GM19467 (cell line): ENCODE measurements around the gene ALOX5AP.

Source experiments
- ATAC-seq: cut with Tn5 transposase; IDR thresholded peaks from one replicate; pipeline ENCODE4 v1.9.1; 2021; ENCODE audit warnings: mild to moderate bottlenecking, moderate library complexity; ENCODE audit not compliant: unreplicated experiment

ALOX5AP gene

DNA sequence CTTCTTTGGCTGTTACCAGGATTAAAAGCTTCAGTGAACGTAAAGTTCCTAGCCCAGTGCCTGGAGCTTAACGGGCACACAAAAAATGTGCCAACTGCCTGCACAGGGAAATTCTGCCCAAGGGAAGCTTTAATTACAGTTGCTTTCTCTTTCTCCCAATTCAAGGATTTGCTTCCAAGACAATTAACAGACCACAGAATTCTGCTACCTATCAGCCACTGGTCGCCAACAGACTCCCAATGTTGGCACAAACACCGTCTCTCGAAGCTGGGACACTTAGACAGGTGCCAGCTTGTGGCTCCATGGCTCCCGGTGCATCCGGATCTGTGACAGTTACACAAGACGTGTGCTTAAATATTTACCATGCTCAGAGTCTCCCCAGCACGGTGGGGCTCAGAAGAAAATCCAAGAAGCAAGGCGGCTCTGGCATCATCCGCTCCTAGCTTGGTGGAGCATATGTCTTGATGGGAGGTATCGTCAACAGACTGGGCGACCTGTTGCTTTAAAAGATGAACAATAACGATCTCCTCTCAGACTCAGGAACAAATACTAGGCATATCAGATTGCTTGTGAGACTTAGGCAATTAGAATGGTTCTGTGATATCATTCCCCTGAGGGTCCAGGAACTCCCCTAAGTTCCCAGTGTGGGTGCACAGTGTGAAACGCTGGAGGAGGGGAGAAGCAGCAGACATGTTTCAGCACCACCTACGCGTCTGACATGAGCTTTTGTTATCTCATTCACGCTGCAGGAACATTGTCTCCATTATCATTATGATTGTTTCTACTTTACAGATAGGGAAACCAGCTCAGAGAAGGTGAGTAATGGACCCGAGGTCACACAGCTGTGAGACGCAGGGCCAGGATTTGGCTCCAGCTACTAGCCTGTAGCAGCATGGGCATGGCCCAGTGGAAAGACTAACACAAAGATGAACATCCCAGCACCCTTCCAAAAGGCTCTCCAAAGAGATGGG, 61.6 kb downstream of the ALOX5AP start:
- no peak for ATAC-seq

DNA sequence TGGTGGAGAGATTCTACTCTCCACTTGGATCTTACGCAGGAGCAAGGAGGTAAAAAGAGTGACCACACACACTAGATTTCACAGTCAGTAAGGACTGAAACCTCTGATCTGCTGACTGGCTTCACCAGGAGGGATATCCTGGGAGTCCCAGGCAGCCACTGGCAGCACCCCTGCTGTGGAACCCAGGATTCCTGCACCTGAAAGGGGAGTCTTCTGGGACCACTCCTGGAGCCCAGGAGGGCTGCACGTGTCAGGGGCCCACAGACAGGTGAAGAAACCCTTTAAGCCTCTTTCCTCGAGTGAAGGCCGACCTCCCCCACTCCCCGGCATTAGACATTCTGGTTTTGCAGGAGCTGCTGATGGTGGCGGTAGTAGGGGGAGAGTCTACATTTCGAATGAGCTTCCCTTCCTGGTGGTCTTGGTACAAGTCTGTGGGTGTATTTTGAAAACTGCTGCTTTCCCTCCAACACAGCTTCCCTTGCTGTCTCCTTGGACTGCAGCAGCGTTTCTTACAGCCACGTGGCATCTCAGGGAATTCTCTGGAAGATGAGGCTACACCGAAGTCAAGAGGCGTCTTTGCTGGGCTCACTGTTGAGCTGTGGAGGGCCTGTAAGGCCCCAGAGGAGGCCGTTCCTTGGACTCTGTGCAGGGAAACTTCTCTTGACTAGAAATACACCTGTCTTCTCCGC, 62.6 kb downstream of the ALOX5AP start:
- no peak for ATAC-seq

DNA sequence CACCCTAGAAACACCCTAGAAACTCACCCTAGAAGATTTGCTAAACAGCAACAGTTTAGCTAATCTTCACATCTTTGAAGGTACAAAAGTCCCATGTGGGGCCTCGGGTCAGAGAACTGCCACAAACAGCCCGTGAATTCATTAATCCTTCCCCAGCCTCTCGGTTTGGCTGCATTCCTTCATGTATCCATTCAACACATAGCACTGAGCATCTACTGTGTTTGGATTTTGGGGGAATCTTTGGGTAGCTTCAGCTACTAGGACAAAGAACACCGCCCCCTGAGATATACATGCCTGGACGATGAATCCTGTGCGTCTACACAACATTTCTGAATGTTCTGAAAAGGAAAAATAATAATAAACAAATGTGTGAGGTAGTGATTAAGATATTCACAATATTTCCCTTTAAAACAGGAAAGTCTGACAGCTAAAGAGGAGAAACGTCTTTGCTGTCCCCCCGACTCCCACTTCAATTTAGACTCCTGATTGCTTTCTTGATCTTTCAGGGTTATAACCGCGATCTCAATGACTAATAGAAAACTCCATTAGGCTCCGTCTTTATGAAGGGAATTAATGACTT, 63.5 kb downstream of the ALOX5AP start:
- ATAC-seq: no peak

DNA sequence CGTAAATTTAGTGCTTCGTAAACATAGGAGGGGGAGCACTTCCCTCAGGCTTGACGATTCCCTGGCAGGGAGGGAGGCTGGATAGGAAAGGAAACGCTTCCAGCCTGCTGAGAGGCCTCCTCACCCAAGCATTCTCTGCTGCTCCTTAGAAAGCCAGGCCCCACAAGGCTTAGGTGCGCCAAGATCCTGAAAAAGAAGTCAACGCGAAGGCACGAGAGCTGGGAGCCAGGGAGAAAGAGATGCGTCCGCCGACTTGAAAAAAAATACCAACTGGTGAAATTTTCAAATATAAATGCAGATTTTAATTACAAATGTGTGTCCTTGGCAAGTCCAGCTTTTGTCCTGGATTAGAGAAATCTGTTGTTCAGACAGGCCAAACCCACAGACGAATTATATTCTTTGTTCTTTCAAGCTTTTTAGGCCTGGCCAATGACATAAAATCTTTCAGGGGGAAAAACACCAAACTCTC, 64.0 kb downstream of the ALOX5AP start:
- ATAC-seq: no peak

DNA sequence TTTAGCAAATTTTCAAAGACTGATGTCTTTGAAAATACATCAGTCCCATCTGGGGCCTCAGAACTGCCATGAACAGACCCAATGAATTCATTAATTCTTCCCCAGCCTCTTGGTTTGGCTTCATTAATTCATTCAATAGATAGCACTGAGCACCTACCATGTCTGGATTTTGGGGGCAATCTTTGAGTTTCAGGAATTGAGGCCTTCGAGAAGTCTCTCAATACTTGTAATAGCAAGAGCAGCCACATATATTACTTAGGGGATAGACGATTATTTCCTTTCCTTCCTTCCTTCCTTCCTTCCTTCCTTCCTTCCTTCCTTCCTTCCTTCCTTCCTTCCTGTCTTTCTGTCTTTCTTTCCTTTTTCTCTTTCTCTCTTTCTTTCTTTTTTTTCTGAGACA, 64.8 kb downstream of the ALOX5AP start:
- no peak for ATAC-seq

DNA sequence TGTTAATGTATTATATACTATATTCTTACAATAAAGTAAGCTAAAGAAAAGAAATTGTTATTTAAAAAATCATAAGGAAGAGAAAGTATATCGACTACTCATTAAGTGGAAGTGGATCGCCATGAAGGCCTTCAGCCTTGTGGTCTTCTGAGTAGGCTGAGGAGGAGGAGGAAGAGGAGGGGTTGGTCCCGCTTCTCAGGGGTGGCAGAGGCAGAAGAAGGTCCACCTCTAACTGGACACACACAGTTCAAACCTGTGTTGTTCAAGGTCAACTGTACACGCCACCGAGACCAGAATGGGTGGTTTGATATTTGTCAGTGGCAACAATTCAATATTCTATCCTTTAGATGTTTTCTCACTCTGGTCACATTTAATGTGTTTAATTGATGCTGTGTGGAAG, 67.2 kb downstream of the ALOX5AP start:
- no peak for ATAC-seq

DNA sequence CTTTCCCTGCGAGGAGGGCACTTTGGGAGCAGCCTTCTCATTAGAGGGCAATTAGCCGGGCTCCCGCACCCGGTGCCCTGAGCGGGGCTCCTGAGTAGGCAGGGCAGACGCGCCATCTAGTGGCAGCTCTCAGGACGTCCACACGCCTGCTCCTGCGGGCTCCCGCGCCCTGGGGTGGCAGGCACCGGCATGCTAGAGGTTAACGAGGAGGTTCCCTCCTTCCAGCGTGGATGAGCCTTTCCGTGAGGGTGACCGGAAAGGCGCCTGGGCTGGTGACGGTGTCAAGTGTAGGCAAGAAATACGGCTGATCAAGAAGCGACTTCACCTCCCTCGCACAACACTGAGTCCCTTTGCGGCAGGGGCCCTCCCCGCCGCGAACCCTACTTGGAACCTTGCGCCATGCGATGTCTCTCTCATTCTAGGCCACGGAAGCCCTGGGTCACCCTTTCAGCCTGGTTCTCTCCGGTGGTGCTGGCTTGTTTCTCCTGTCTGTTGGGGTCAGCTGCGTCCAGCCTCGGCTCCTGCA, 67.7 kb downstream of the ALOX5AP start:
- ATAC-seq: peak; percentile 88

DNA sequence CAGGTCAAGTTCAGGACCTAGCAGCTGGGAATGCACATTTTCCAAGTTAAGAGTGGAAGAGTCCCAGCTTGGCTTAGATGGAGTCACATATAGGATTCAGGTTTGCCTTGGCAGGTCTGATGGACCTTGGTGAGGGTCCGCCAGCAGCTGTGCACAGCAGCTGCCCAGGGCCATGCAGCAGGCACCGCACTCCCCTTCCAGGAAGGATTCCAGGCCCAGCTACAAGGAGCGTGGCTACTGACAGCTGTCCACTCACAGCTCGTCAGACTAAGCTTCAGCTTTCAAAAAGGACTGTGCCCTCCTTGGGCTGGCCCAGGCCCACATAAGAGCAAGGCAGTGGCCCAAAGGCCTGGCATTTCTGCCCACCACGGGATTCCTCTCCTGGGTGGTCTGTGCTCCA, 68.4 kb downstream of the ALOX5AP start:
- ATAC-seq: no peak

DNA sequence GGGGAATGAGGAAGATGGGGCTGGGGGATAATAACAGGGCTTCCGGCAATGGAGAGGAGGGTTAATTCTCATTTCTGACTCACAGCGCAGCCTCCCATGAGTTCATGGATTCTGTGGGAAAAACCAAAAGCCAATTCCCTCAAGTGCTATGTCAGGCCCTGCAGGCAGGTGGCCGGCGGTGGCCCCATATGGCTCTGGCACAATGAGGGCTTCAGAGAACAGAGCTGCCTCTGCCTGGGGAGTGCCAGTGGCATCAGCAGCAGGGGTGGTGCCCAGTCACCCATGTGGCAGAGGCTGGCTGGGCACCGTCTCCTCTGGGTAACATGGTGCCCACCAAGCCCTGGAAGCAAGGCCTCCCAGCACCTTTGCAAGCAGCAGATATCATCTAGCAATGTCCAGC, 69.1 kb downstream of the ALOX5AP start:
- ATAC-seq: no peak

DNA sequence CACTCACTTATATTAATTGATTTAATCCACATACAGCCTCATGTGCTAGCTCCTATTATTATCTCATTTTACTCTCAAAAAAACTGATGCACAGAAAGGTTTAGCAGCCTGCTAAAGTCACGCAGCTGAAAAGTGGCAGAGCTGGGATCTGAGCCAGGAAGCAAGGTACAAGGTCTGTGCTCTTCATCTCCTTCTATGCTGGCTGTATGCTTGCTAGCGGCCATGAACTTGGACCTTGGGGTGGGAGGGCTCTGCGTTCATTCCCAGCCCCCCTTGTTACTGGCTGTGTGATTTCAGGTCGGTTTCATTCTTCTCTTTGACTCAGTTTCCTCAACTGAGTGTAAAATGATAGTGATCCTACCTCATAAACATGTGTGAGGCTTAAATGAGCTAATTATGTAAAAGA, 69.8 kb downstream of the ALOX5AP start:
- no peak for ATAC-seq

DNA sequence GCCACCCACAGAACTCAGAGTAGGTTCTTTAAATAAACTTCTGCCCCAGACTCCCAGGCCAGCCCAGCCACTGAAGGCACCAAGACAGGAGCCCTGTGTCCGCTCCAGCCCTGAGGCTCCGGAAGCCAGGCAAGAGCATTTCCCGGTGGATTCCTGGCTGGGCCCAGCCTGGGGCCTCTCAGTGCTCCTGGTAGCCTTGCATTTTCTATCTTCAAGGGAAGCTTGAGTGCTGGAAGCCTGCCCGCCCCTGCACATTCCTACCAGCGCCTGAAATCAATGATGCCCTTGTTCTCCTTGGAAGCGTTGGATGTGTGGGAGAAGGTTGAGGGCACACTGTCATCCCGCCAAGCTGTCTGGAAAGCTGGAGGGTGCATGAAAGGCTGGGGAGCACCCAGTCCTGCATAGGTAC, 70.3 kb downstream of the ALOX5AP start:
- ATAC-seq: no peak

DNA sequence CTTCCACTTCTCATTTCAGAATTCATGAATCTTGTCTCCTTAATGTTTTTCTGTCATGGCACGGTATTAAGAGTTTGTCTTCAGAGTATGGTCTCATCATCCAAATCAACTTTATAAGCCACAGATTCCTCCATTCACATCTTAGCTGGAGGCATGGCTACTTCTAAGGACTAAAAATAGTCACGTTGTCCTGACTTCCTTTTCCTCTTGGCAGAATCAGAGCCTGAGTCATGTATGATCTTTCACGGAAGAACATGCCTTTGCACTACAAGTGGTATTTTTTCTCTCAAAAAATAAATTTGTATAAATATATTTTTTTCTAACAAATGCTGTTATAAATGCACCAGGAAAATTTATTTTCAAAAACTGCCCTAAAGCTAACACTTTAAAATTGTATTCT, 71.4 kb downstream of the ALOX5AP start:
- no peak for ATAC-seq

DNA sequence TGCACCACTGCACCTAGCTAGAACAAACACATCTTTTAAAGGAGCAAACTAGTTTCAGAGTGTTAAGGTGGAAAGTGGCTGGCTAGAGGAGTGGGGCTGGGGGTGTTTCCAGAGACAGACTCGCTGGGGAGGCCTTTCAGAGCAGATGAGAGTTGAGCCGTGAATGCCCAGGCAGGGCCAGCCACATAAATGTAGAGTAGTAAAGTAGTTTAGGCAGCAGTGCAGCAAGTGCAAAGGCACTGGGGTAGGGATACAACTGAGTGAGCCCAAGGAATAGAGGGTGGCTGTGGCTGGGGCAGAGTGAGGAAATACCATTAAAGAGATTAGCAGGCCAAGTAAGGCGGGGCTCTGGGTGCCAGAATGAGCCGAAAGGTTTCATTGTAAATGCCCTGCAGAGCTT, 72.0 kb downstream of the ALOX5AP start:
- ATAC-seq: no peak

DNA sequence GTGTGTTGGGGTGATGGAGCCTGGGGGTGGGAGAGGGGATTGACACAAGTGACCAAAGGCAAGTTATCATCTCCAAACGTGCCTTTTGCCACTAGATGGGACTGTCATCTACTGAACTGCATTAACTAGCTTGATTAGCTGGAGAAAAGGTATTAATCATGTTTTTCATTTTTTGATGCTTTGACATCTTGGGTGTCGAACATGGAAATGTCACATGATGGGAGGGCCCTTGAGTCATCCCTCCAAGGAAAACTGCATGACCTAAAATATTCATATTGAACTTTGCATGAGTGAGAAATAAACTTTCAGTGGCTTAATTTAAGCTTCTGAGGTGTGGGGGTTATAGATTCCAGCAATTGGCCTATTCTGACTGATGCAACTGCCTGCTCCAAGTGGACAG, 73.3 kb downstream of the ALOX5AP start:
- ATAC-seq: no peak

DNA sequence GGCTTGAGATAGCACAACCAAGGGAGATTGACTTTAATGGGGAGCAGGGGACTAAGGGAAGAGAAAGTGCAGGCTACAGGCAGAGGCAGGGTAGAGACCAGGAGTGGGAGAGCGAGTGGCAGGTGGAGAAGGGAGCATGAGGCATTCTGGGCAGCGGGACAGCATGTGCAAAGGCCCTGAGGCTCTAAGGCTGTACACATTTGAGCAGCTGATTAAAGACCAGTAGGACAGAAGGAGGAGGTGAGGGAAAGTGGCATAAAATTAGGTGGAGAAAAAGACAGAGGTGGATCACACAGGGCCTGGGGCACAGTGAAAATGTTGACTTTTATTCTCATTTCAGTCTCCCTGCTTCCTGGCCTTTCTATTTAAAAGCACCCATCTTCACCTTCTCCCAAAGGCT, 74.4 kb downstream of the ALOX5AP start:
- no peak for ATAC-seq

DNA sequence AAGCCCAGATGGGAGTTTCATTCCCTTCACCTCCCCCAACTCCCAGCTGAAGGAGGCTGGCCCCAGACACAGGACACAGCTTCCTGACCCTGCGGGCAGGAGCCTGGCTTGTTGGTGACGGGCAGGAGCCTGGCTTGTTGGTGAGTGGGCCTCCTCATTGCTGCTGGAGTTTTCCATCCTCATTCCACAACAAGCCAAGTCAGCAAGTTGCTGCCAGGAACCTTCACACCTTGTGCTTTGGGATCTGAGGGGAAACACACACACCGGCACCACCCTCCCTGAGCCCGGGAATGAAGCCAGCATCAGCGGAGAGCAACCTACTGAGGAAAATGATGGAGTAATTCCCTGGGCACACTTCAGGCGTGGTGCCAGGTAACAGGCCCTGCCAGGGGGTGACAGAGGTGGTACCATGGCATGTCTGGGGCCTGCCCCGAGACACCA, 74.9 kb downstream of the ALOX5AP start:
- ATAC-seq: no peak

DNA sequence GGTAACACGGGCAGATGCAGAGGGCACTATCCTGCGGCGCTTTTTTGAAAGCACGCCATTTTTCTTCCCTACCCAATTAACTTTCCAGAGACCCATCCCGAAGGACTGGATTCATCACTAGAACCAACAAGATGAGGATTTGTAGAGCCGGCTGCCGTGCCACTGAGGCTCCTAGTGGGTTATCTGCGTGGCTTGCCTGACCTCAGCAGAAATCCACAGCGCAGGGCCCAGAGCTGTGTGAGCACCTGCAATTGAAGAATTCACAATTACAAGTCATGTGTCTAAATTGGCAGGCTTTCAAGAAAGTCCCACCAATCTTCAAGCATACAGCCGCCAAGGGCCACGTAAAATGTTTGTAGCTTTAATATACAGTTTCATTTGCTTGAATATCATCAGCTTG, 75.5 kb downstream of the ALOX5AP start:
- no peak for ATAC-seq
